Psoas muscle (tissue), 8 donors: ENCODE data around the gene TPTE. TPM values are rescaled to one million over a fixed set of nuclear protein-coding genes. Genes with fewer than 3 reads are reported as not detected.
"Not testable (repeated sequence)": the region's sequence is repeated elsewhere in the genome, so short reads cannot be mapped to it uniquely, and the experiment has no call there.

Experiments
- ATAC-seq, 4 donors: fragments of 200-7000 bp; cut with Tn5 transposase; one replicate each; pipeline ENCODE4 v1.9.1; 2020; ENCODE audit warnings: moderate library complexity in 3 of 4, mild to moderate bottlenecking in 2 of 4
- DNase-seq, 2 donors: peaks; one replicate each; pipeline ENCODE4 v3.0.0-alpha.2; 2020
- H3K27ac ChIP-seq: fragments of 200-600 bp; one replicate; pipeline ENCODE4 v1.8.0; 2022
- H3K27me3 ChIP-seq, 3 donors: fragments of 200-600 bp in 1 of 3; one replicate each; pipeline versions ENCODE4 v1.6.1 to v1.8.0; 2013 to 2022; ENCODE audit warnings: low read length in 2 of 3, mild to moderate bottlenecking in 2 of 3, moderate library complexity in 1 of 3; ENCODE audit not compliant: insufficient read depth in 3 of 3
- H3K36me3 ChIP-seq, 2 donors: fragments of 200-600 bp in 1 of 2; one replicate each; pipeline versions ENCODE4 v1.6.1 to v1.8.0; 2013 to 2022; ENCODE audit warnings: low read depth in 1 of 2, mild to moderate bottlenecking in 1 of 2, moderate library complexity in 1 of 2; ENCODE audit not compliant: insufficient read depth in 1 of 2
- H3K4me1 ChIP-seq: fragments of 200-600 bp; one replicate; pipeline ENCODE4 v1.8.0; 2022
- H3K4me3 ChIP-seq: fragments of 200-600 bp; one replicate; pipeline ENCODE4 v1.8.0; 2022; ENCODE audit warnings: mild to moderate bottlenecking
- H3K9me3 ChIP-seq: fragments of 200-600 bp; one replicate; pipeline ENCODE4 v1.8.0; 2022
- CTCF ChIP-seq: fragments of 200-600 bp; IDR thresholded peaks from one replicate; pipeline ENCODE4 v1.8.0; 2022; ENCODE audit warnings: antibody characterized with exemption
- WGBS, 3 donors: extraction: QIAGEN DNeasy Blood & Tissue Kit; methylation state at CpG; one replicate each; pipeline versions ENCODE4 v1.1.6 to v1.1.7; 2013; 5-methylcytosine and 5-hydroxymethylcytosine counted together
- intact Hi-C, 2 donors: fragments of 100-400 bp; cut with DNase I; formaldehyde crosslinking; loops; one replicate each; pipeline versions ENCODE4 v1.11.0 to v1.14.2; 2022
- polyA plus RNA-seq, 3 donors: library from polyadenylated mRNA; stranded (reverse); fragments of 200-250 nt; gene quantifications; one replicate each; pipeline ENCODE4 v1.2.3, GENCODE V29; 2013
- total RNA-seq, 4 donors: library from RNA; stranded (reverse); fragmentation: NEBNext Ultra II Directional in 2 of 4; extraction: Animal tissue kit (Norgen Biotek cat#: 25700) in 2 of 4; gene quantifications; one replicate each; pipeline versions ENCODE4 v1.2.1 to v1.2.4, GENCODE V29; 2021 to 2023
- donor health status: healthy with polysubstance abuse.
- donor health status: DM: no; HTN: no; CAD: no; lungs with moderate emphysema.
- donor health status: Bipolar disorder and iron deficiency.
- donor health status: healthy.
- donor health status: DM: yes; HTN: yes; CAD: no.
- donor health status: DM: no; HTN: no; CAD: no.
- donor health status: DM: no; HTN: no; CAD: no.
- donor health status: DM: yes; HTN: yes; CAD: no.

Gene TPTE
- total and polyA plus RNA-seq, 7 donors, result not detected

- no peaks in the 10 kb centered on the region for H3K27me3 ChIP-seq
- 53 to 70% (median 59%) methylated on average over 3 of the region's 3 CpGs for WGBS, 3 donors
- intact Hi-C loops, result no loop called here
- H3K36me3 ChIP-seq, result no peaks in the 10 kb centered on the region
- ATAC-seq (no peak), DNase-seq (no peak)
- TF ChIP-seq CTCF, result no peak
- no peak overlapping the region for H3K27ac ChIP-seq
- H3K4me1 ChIP-seq, result no peaks in the 10 kb centered on the region
- no peak overlapping the region for H3K4me3 ChIP-seq
- no peaks in the 10 kb centered on the region for H3K9me3 ChIP-seq
Measured at GRCh38 chr21:10539956-10540355, 18.6 kb downstream of the TPTE start.

- H3K27ac ChIP-seq, ATAC-seq, H3K4me1 ChIP-seq, H3K9me3 ChIP-seq, intact Hi-C loops, H3K27me3 ChIP-seq, H3K36me3 ChIP-seq, H3K4me3 ChIP-seq: not testable (repeated sequence)
- DNase-seq, result peak in 1 of 2 donors; percentile 25
- 79 to 80% (median 79%) methylated on average over 9 of the region's 9 CpGs for WGBS, 3 donors
Measured at GRCh38 chr21:10544376-10544775, 23.0 kb downstream of the TPTE start.

GRCh38 chr21:10547868-10548267 is 26.5 kb downstream of the TPTE start:
- H3K9me3 ChIP-seq, H3K27ac ChIP-seq, ATAC-seq, H3K27me3 ChIP-seq, DNase-seq, intact Hi-C loops, H3K4me3 ChIP-seq, H3K4me1 ChIP-seq, H3K36me3 ChIP-seq: not testable (repeated sequence)
- WGBS, 3 donors, result 29 to 36% (median 29%) methylated on average over 4 of the region's 4 CpGs

- H3K36me3 ChIP-seq, intact Hi-C loops, H3K4me1 ChIP-seq, H3K27ac ChIP-seq, ATAC-seq, H3K9me3 ChIP-seq, H3K4me3 ChIP-seq, H3K27me3 ChIP-seq: not testable (repeated sequence)
- WGBS, 3 donors, result 60 to 79% (median 75%) methylated on average over 2 of the region's 2 CpGs
- DNase-seq, result peak in 1 of 2 donors; percentile 20
Measured at GRCh38 chr21:10548331-10548954, 27.1 kb downstream of the TPTE start.

- H3K36me3 ChIP-seq, intact Hi-C loops, H3K4me1 ChIP-seq, ATAC-seq, H3K27me3 ChIP-seq, H3K4me3 ChIP-seq, DNase-seq, H3K27ac ChIP-seq: not testable (repeated sequence)
- H3K9me3 ChIP-seq, result peaks cover 17% of the 10 kb centered on the region
- WGBS, 3 donors, result 36 to 43% (median 40%) methylated on average over 2 of the region's 2 CpGs
Measured at GRCh38 chr21:10570803-10571202, 49.4 kb downstream of the TPTE start.

GRCh38 chr21:10574531-10575310 is 53.3 kb downstream of the TPTE start:
- H3K27me3 ChIP-seq, intact Hi-C loops, H3K36me3 ChIP-seq, H3K27ac ChIP-seq, H3K4me3 ChIP-seq, H3K4me1 ChIP-seq: not testable (repeated sequence)
- H3K9me3 ChIP-seq, result peaks cover 22% of the 10 kb centered on the region
- WGBS, 3 donors, result 69 to 71% (median 70%) methylated on average over 14 to 16 of the region's 16 CpGs
- DNase-seq, result peak in 1 of 2 donors; percentile 59
- peak in 1 of 4 donors; percentile 19 for ATAC-seq

GRCh38 chr21:10575311-10575667 is 53.9 kb downstream of the TPTE start:
- Histone ChIP-seq H3K27me3 (no peaks in the 10 kb centered on the region), H3K27ac (no peak overlapping the region), H3K4me1 (no peaks in the 10 kb centered on the region), H3K4me3 (no peak overlapping the region), H3K36me3 (no peaks in the 10 kb centered on the region), H3K9me3 (peaks cover 22% of the 10 kb centered on the region)
- no peak for ATAC-seq
- no peak for TF ChIP-seq CTCF
- no peak for DNase-seq
- intact Hi-C loops, result no loop called here
- 64 to 73% (median 70%) methylated on average over 2 of the region's 2 CpGs for WGBS, 3 donors

GRCh38 chr21:10578910-10579309 is 57.5 kb downstream of the TPTE start:
- H3K9me3 ChIP-seq, H3K4me3 ChIP-seq, H3K4me1 ChIP-seq, H3K27me3 ChIP-seq, H3K27ac ChIP-seq, H3K36me3 ChIP-seq, DNase-seq, ATAC-seq, intact Hi-C loops: not testable (repeated sequence)

- DNase-seq, ATAC-seq, intact Hi-C loops, H3K4me3 ChIP-seq, H3K4me1 ChIP-seq, H3K9me3 ChIP-seq, H3K36me3 ChIP-seq, H3K27ac ChIP-seq, H3K27me3 ChIP-seq: not testable (repeated sequence)
- 0% methylated on average over 1 of the region's 1 CpG; no CpG with 5 or more reads in 1 of the 3 donors for WGBS, 3 donors
Measured at GRCh38 chr21:10589115-10589514, 67.7 kb downstream of the TPTE start.
